Chondrocyte (in vitro differentiated cells): ENCODE data around the gene ELK3. TPM values are rescaled to one million over a fixed set of nuclear protein-coding genes. Genes with fewer than 3 reads are reported as not detected.

Source experiments
- DNase-seq: peaks from one replicate; pipeline ENCODE4 v3.0.0; 2021; ENCODE audit warnings: mixed read lengths, low spot score
- H3K27ac Mint-ChIP-seq: one replicate; pipeline ENCODE4 v1.8.0; 2021; ENCODE audit warnings: mild to moderate bottlenecking, moderate library complexity, mixed read lengths; ENCODE audit not compliant: unreplicated experiment
- H3K27me3 Mint-ChIP-seq: 2 replicates; pipeline ENCODE4 v1.8.0; 2021; ENCODE audit warnings: low read depth, mixed read lengths
- H3K36me3 Mint-ChIP-seq: 2 replicates; pipeline ENCODE4 v1.8.0; 2021; ENCODE audit warnings: low read depth, mixed read lengths
- H3K4me1 Mint-ChIP-seq: 2 replicates; pipeline ENCODE4 v1.8.0; 2021; ENCODE audit warnings: low read depth, mild to moderate bottlenecking, mixed read lengths
- H3K4me3 Mint-ChIP-seq: one replicate; pipeline ENCODE4 v1.8.0; 2021; ENCODE audit warnings: mild to moderate bottlenecking, moderate library complexity, mixed read lengths; ENCODE audit not compliant: unreplicated experiment
- H3K9me3 Mint-ChIP-seq: 2 replicates; pipeline ENCODE4 v1.8.0; 2021; ENCODE audit warnings: low read depth, mixed read lengths
- CTCF ChIP-seq: fragments of 200-600 bp; sonication (generic); IDR thresholded peaks from 2 replicates; pipeline ENCODE4 v1.5.0; 2021; ENCODE audit warnings: antibody characterized with exemption, mild to moderate bottlenecking, moderate library complexity
- long read RNA-seq: library from polyadenylated mRNA; stranded (forward); transcript quantifications from one replicate; pipeline ENCODE4 v2.0.0, GENCODE V29; 2021
- total RNA-seq: library from RNA; stranded (reverse); gene quantifications from 3 replicates; pipeline ENCODE4 v1.2.1, GENCODE V29; 2021

The ELK3 gene
- total RNA-seq: 37.1 to 62.1 TPM (median 38.8 TPM) in 3 replicates
- long read RNA-seq, full-length matches to known transcripts: 70 of 77 reads
- long read RNA-seq, partial matches to known transcripts: 3 of 77 reads
- long read RNA-seq, other reads (novel, unspliced or antisense): 4 of 77 reads

GRCh38 chr12:96193725-96194575, at the start of gene ELK3:
ELK3 (plus strand) TSS chr12:96194375.
- no peak for DNase-seq
- Mint-ChIP-seq H3K4me3 (peak within 1 kb of the TSS; percentile 92), H3K9me3 (peaks cover 6% of the 10 kb centered on the region), H3K27ac (peak within 1 kb of the TSS; percentile 95), H3K4me1 (peaks cover 31% of the 10 kb centered on the region), H3K36me3 (peaks cover 2% of the 10 kb centered on the region), H3K27me3 (no peaks in the 10 kb centered on the region)
- TF ChIP-seq CTCF: no peak

GRCh38 chr12:96146747-96147146, 47.4 kb upstream of the ELK3 start:
- no peaks in the 10 kb centered on the region for H3K9me3 Mint-ChIP-seq
- TF ChIP-seq CTCF: no peak

GRCh38 chr12:96150442-96150841, 43.7 kb upstream of the ELK3 start:
- no peaks in the 10 kb centered on the region for H3K36me3 Mint-ChIP-seq
- H3K4me3 Mint-ChIP-seq: no peak overlapping the region
- DNase-seq: no peak
- H3K4me1 Mint-ChIP-seq: no peaks in the 10 kb centered on the region
- no peak overlapping the region for H3K27ac Mint-ChIP-seq
- no peaks in the 10 kb centered on the region for H3K27me3 Mint-ChIP-seq
- TF ChIP-seq CTCF: no peak
- H3K9me3 Mint-ChIP-seq: no peaks in the 10 kb centered on the region

More at GRCh38 chr12:96146747-96147146, 47.4 kb upstream of the ELK3 start:
- Mint-ChIP-seq H3K4me3 (no peak overlapping the region), H3K27ac (no peak overlapping the region), H3K4me1 (peaks cover 3% of the 10 kb centered on the region), H3K27me3 (no peaks in the 10 kb centered on the region), H3K36me3 (no peaks in the 10 kb centered on the region)
- DNase-seq: no peak

DNA sequence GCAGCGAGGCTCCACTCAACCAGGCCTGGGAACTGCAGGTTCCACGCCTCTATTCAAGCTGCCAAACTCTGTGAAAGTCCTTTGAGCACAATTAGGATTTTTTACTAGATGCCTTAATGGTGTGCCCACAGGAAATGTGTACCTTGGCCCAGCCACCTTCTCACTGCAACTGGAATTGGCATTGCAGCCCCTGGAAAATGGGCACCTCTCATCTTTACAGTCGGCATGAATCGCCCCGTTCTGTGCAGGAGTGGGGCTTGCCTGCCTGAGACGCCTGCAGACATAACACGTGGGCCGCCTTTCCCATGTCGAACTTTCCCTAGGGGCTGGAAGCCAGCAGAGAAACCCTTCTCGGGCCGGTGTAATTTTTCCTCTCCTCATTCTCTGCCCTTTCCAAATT, 42.0 kb upstream of the ELK3 start:
- H3K27me3 Mint-ChIP-seq: no peaks in the 10 kb centered on the region
- no peaks in the 10 kb centered on the region for H3K4me1 Mint-ChIP-seq
- no peaks in the 10 kb centered on the region for H3K9me3 Mint-ChIP-seq
- H3K36me3 Mint-ChIP-seq: no peaks in the 10 kb centered on the region
- no peak for TF ChIP-seq CTCF
- H3K27ac Mint-ChIP-seq: no peak overlapping the region
- no peak overlapping the region for H3K4me3 Mint-ChIP-seq
- no peak for DNase-seq

DNA sequence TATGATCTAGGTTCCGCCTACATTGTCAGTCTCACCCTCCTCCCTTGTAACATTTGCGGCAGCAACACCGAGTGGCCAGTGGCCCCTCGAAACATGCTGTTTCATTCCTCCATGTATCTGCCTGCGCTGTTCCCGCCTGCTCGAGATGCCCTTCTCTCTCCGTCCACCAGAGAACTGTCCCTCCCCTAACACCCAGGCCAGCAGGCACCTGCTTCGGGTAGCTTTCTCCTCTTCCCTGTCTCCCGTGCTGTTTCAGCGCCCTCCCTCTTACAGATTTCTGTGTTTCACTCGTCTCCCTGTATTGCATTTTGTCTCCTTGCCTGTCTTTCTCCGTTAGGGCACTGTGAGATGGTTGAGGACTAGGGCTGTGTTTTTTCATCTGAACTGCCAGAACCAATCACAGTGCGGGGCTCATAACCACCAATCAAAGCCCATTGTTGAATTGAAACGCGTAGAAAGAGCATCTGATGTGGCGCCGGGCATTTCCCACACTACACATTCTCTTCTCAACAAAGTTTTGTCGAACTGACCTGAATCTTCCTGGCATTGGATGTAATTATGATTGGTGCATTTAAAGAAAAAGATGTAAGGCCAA, 40.9 kb upstream of the ELK3 start:
- Mint-ChIP-seq H3K9me3 (no peaks in the 10 kb centered on the region), H3K27ac (peak overlapping the region; percentile 41), H3K4me3 (no peak overlapping the region), H3K4me1 (no peaks in the 10 kb centered on the region), H3K27me3 (no peaks in the 10 kb centered on the region), H3K36me3 (no peaks in the 10 kb centered on the region)
- DNase-seq: no peak
- TF ChIP-seq CTCF: no peak
